Osteocyte (in vitro differentiated cells): ENCODE measurements around the gene FCHSD2. TPM values are rescaled to one million over a fixed set of nuclear protein-coding genes. Genes with fewer than 3 reads are reported as not detected.

Experiments
- DNase-seq: peaks from one replicate; pipeline ENCODE4 v3.0.0; 2021; ENCODE audit warnings: mixed read lengths; ENCODE audit not compliant: unreplicated experiment; ENCODE audit errors: extremely low spot score
- H3K27ac Mint-ChIP-seq: one replicate; pipeline ENCODE4 v1.8.0; 2021; ENCODE audit warnings: mild to moderate bottlenecking, mixed read lengths; ENCODE audit not compliant: unreplicated experiment
- H3K27me3 Mint-ChIP-seq: one replicate; pipeline ENCODE4 v1.8.0; 2021; ENCODE audit warnings: mixed read lengths; ENCODE audit not compliant: unreplicated experiment
- H3K36me3 Mint-ChIP-seq: one replicate; pipeline ENCODE4 v1.8.0; 2021; ENCODE audit warnings: mixed read lengths; ENCODE audit not compliant: unreplicated experiment
- H3K4me1 Mint-ChIP-seq: one replicate; pipeline ENCODE4 v1.8.0; 2021; ENCODE audit warnings: mixed read lengths; ENCODE audit not compliant: unreplicated experiment
- H3K4me3 Mint-ChIP-seq: one replicate; pipeline ENCODE4 v1.8.0; 2021; ENCODE audit warnings: mild to moderate bottlenecking, moderate library complexity, mixed read lengths; ENCODE audit not compliant: unreplicated experiment
- H3K9me3 Mint-ChIP-seq: one replicate; pipeline ENCODE4 v1.8.0; 2021; ENCODE audit warnings: mixed read lengths; ENCODE audit not compliant: unreplicated experiment
- total RNA-seq: library from RNA; stranded (reverse); gene quantifications from 2 replicates; pipeline ENCODE4 v1.2.1, GENCODE V29; 2021
- TF ChIP-seq, protein P1 (sequence below): fragments of 200-600 bp; sonication (generic); IDR thresholded peaks from 2 replicates; pipeline ENCODE4 v1.5.0; 2021; ENCODE audit warnings: antibody characterized with exemption, mild to moderate bottlenecking, moderate library complexity

FCHSD2 gene
- total RNA-seq, 1 donor from 2014 or later: 39.4 TPM

DNA sequence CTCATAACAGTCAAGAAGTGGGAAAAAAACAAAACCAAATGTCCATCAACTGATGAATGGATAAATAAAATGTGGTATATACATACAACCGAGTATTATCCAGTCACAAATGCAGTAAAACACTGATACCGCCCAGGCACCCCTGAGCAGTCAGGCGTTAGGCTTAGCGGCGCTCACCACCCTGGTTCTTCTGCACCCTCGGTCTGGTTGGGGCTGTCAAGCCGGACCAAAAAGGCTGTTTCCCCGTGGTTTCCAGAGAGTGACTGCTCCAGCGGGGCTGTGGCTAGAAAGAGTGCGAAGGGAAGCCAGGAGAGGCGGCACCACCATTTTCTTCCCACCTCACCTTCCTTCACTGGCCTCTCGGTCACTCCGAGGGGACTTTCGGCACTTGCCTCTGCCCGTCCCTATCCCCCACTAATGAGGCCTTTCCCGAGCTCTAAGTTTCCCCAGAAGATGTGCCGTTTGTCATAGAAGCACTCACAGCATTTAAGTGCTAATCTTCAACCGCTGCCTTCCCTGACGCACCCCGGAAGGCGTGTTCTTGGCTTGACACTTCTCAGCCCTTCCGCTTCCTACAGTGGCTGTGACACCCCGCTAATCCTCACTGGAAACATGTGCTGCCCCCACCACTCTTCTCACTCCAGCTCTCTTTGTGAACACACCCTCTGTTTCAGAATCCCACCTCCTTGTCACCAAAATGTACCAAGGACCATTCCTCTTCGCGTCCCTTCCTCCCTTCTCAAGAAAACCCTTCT lies 42.4 kb downstream of the FCHSD2 start:
- TF ChIP-seq, protein P1, sequence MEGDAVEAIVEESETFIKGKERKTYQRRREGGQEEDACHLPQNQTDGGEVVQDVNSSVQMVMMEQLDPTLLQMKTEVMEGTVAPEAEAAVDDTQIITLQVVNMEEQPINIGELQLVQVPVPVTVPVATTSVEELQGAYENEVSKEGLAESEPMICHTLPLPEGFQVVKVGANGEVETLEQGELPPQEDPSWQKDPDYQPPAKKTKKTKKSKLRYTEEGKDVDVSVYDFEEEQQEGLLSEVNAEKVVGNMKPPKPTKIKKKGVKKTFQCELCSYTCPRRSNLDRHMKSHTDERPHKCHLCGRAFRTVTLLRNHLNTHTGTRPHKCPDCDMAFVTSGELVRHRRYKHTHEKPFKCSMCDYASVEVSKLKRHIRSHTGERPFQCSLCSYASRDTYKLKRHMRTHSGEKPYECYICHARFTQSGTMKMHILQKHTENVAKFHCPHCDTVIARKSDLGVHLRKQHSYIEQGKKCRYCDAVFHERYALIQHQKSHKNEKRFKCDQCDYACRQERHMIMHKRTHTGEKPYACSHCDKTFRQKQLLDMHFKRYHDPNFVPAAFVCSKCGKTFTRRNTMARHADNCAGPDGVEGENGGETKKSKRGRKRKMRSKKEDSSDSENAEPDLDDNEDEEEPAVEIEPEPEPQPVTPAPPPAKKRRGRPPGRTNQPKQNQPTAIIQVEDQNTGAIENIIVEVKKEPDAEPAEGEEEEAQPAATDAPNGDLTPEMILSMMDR: no peak
- no peak for DNase-seq
- Mint-ChIP-seq H3K9me3 (no peaks in the 10 kb centered on the region), H3K4me1 (peaks cover 19% of the 10 kb centered on the region), H3K4me3 (no peak overlapping the region), H3K27me3 (no peaks in the 10 kb centered on the region), H3K36me3 (peaks cover 6% of the 10 kb centered on the region), H3K27ac (no peak overlapping the region)

DNA sequence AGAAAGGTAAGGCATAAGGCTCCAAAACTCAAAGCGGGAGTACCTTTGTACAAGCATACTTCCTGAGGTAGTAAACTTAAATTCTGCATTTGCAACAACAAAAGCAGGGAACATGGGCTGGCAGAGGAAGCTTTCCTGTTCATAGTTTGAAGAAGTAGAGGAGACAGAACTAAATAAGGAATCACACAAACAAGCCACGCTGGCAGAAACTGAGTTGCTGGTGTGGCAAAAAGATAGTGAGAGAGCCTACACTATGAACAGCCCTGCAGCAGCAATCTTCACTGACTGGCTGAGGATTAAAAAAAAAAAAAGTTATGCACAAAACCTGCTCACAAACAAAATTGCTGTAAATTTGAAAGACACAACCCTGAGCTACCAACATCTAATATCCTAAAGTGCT lies 46.5 kb downstream of the FCHSD2 start:
- H3K27me3 Mint-ChIP-seq: no peaks in the 10 kb centered on the region
- H3K4me1 Mint-ChIP-seq: peaks cover 21% of the 10 kb centered on the region
- H3K9me3 Mint-ChIP-seq: no peaks in the 10 kb centered on the region
- H3K27ac Mint-ChIP-seq: peak overlapping the region; percentile 76
- peak overlapping the region; percentile 36 for H3K4me3 Mint-ChIP-seq
- TF ChIP-seq, protein P1: no peak
- H3K36me3 Mint-ChIP-seq: peaks cover 5% of the 10 kb centered on the region
- DNase-seq: no peak

DNA sequence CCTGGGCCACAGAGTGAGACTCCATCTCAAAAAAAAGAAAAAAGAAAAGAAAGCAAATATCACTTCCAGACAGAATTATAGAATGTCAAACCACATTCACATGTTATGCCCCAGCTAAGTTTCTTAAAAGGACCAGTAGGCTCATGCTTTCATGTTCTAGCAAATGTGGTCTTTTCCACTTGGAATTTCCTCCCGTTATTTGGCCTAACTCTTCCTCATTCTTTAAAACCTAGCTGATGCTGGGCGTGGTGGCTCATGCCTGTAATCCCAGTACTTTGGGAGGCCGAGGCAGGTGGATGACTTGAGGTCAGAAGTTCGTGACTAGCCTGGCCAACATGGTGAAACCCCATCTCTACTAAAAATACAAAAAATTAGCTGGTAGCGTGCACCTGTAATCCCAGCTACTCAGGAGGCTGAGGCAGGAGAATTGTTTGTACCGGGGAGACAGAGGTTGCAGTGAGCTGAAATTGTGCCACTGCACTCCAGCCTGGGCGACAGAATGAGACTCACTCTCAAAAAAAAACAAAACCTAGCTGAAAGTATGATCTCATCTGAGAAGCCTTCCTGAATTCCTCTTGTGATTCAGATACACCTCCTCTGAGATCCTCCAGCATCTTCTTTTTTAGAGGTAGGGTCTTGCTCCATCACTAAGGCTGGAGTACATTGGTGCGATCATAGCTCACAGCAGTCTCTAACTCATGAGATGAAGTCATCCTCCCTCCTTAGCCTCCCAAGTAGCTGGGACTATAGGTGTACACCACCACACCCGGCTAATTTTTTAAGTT lies 50.4 kb downstream of the FCHSD2 start:
- H3K4me3 Mint-ChIP-seq: no peak overlapping the region
- H3K27me3 Mint-ChIP-seq: no peaks in the 10 kb centered on the region
- no peak overlapping the region for H3K27ac Mint-ChIP-seq
- H3K9me3 Mint-ChIP-seq: no peaks in the 10 kb centered on the region
- H3K4me1 Mint-ChIP-seq: peaks cover 23% of the 10 kb centered on the region
- TF ChIP-seq, protein P1: no peak
- no peak for DNase-seq
- peaks cover 2% of the 10 kb centered on the region for H3K36me3 Mint-ChIP-seq

DNA sequence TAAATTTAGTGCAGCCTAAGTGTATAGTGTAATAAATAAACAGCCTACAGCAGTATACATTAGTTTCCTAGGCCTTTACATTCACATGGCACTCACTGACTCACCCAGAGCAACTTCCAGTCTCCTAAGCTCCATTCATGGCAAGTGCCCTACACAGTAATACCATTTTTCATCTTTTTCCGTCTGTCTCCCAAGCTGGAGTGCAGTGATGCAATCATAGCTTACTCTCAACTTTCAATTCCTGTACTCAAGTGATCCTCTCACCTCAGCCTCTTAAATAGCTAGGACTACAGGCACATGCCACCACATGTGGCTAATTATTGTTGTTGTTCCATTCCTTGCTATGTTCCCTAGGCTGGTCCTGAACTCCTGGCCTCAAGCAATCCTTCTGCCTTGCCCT lies 54.4 kb downstream of the FCHSD2 start:
- DNase-seq: no peak
- TF ChIP-seq, protein P1: no peak
- H3K4me3 Mint-ChIP-seq: no peak overlapping the region
- H3K27me3 Mint-ChIP-seq: no peaks in the 10 kb centered on the region
- no peaks in the 10 kb centered on the region for H3K9me3 Mint-ChIP-seq
- H3K4me1 Mint-ChIP-seq: peaks cover 9% of the 10 kb centered on the region
- H3K36me3 Mint-ChIP-seq: peaks cover 11% of the 10 kb centered on the region
- peak overlapping the region; percentile 32 for H3K27ac Mint-ChIP-seq
